SU-DHL-6 (cell line): ENCODE data around the gene ZNF541.

Experiments used
- H2AFZ ChIP-seq: fragments of 200-600 bp; sonication (generic); 2 replicates; pipeline ENCODE4 v1.6.1; 2014; ENCODE audit warnings: low read depth, mild to moderate bottlenecking, moderate library complexity, mixed read lengths, antibody characterized with exemption, low read length; ENCODE audit not compliant: severe bottlenecking
- H3F3A ChIP-seq: fragments of 200-600 bp; shearing (Covaris generic); 2 replicates; pipeline ENCODE4 v1.6.0; 2016; ENCODE audit warnings: antibody characterized with exemption, mild to moderate bottlenecking; ENCODE audit not compliant: insufficient read depth
- H3K27ac ChIP-seq: fragments of 200-600 bp; sonication (generic); 2 replicates; pipeline ENCODE4 v1.5.1; 2016; ENCODE audit warnings: low read depth, mild to moderate bottlenecking, low read length, moderate library complexity, mixed read lengths
- H3K27me3 ChIP-seq: fragments of 200-600 bp; sonication (generic), shearing (Covaris generic); 2 replicates; pipeline ENCODE4 v1.6.0; 2014; ENCODE audit warnings: mild to moderate bottlenecking, low read length
- H3K36me3 ChIP-seq: fragments of 200-600 bp; sonication (generic); 2 replicates; pipeline ENCODE4 v1.6.1; 2014; ENCODE audit warnings: mild to moderate bottlenecking, low read length, mixed read lengths
- H3K4me2 ChIP-seq: fragments of 300-600, 200-600 bp; shearing (Covaris generic), sonication (generic); 2 replicates; pipeline ENCODE4 v1.6.0; 2014; ENCODE audit warnings: low read length, low read depth, mild to moderate bottlenecking; ENCODE audit not compliant: poor library complexity, severe bottlenecking
- H3K4me3 ChIP-seq: fragments of 200-600 bp; sonication (generic); 2 replicates; pipeline ENCODE4 v1.5.1; 2014; ENCODE audit warnings: antibody characterized with exemption, low read length, mild to moderate bottlenecking, mixed read lengths; ENCODE audit not compliant: insufficient read depth, poor library complexity, severe bottlenecking
- H3K79me2 ChIP-seq: fragments of 200-600 bp; sonication (generic); 2 replicates; pipeline ENCODE4 v1.6.1; 2014; ENCODE audit warnings: mild to moderate bottlenecking, low read length, moderate library complexity; ENCODE audit not compliant: insufficient read depth
- H3K9ac ChIP-seq: fragments of 200-600 bp; sonication (generic); 2 replicates; pipeline ENCODE4 v1.7.0; 2014; ENCODE audit warnings: mild to moderate bottlenecking, low read length
- H3K9me2 ChIP-seq: fragments of 200-600 bp; sonication (generic); replicated peaks from 2 replicates; pipeline ENCODE4 v1.6.1; 2014; ENCODE audit warnings: low read length; ENCODE audit not compliant: insufficient read depth
- H3K9me3 ChIP-seq: fragments of 200-600 bp; sonication (generic); 2 replicates; pipeline ENCODE4 v1.6.1; 2014; ENCODE audit warnings: low read length, mixed read lengths; ENCODE audit not compliant: insufficient read depth
- H4K20me1 ChIP-seq: fragments of 200-600 bp; sonication (generic); 2 replicates; pipeline ENCODE4 v1.6.1; 2014; ENCODE audit warnings: low read depth, mild to moderate bottlenecking, antibody characterized with exemption, low read length, moderate library complexity, mixed read lengths
- CTCF ChIP-seq: fragments of 200-600 bp; sonication (generic); IDR thresholded peaks from one replicate; pipeline ENCODE4 v1.5.1; 2017; ENCODE audit warnings: antibody characterized with exemption, mild to moderate bottlenecking, low read length, moderate library complexity; ENCODE audit not compliant: insufficient read depth, poor library complexity, severe bottlenecking
- EZH2phosphoT487 ChIP-seq: fragments of 200-600 bp; sonication (generic), shearing (Covaris generic); conservative IDR thresholded peaks from 2 replicates; pipeline ENCODE4 v1.6.1; 2018; ENCODE audit warnings: mild to moderate bottlenecking, antibody characterized with exemption, low read length, moderate library complexity, mixed read lengths

The ZNF541 gene

GRCh38 chr19:47540748-47541147, 32.2 kb downstream of the ZNF541 start:
- no peak overlapping the region for H3K9ac ChIP-seq
- H3K4me3 ChIP-seq, result no peak overlapping the region
- no peaks in the 10 kb centered on the region for H4K20me1 ChIP-seq
- no peak overlapping the region for H3K4me2 ChIP-seq
- H3K27me3 ChIP-seq, result no peaks in the 10 kb centered on the region
- H3K79me2 ChIP-seq, result no peaks in the 10 kb centered on the region
- H2AFZ ChIP-seq, result no peak overlapping the region
- H3K9me3 ChIP-seq, result no peaks in the 10 kb centered on the region
- TF ChIP-seq CTCF (no peak), EZH2phosphoT487 (no peak)
- H3F3A ChIP-seq, result no peaks in the 10 kb centered on the region
- H3K9me2 ChIP-seq, result no peaks in the 10 kb centered on the region
- H3K27ac ChIP-seq, result no peak overlapping the region
- H3K36me3 ChIP-seq, result no peaks in the 10 kb centered on the region

- H3K36me3 ChIP-seq, result no peaks in the 10 kb centered on the region
- H3K27ac ChIP-seq, result no peak overlapping the region
- H4K20me1 ChIP-seq, result no peaks in the 10 kb centered on the region
- H3K27me3 ChIP-seq, result no peaks in the 10 kb centered on the region
- H3F3A ChIP-seq, result no peaks in the 10 kb centered on the region
- no peak overlapping the region for H3K9ac ChIP-seq
- no peaks in the 10 kb centered on the region for H3K9me2 ChIP-seq
- no peak overlapping the region for H3K4me3 ChIP-seq
- H3K9me3 ChIP-seq, result no peaks in the 10 kb centered on the region
- H2AFZ ChIP-seq, result no peak overlapping the region
- H3K4me2 ChIP-seq, result no peak overlapping the region
- TF ChIP-seq EZH2phosphoT487 (no peak), CTCF (no peak)
- H3K79me2 ChIP-seq, result no peaks in the 10 kb centered on the region
These were observed 33.1 kb downstream of the ZNF541 start for GRCh38 chr19:47539747-47540311.

GRCh38 chr19:47538812-47539211, 34.1 kb downstream of the ZNF541 start:
- no peaks in the 10 kb centered on the region for H3K9me3 ChIP-seq
- no peaks in the 10 kb centered on the region for H3K9me2 ChIP-seq
- no peaks in the 10 kb centered on the region for H4K20me1 ChIP-seq
- H2AFZ ChIP-seq, result no peak overlapping the region
- no peaks in the 10 kb centered on the region for H3F3A ChIP-seq
- H3K27ac ChIP-seq, result no peak overlapping the region
- H3K4me3 ChIP-seq, result no peak overlapping the region
- H3K36me3 ChIP-seq, result no peaks in the 10 kb centered on the region
- H3K4me2 ChIP-seq, result no peak overlapping the region
- H3K9ac ChIP-seq, result no peak overlapping the region
- TF ChIP-seq EZH2phosphoT487 (no peak), CTCF (no peak)
- no peaks in the 10 kb centered on the region for H3K27me3 ChIP-seq
- H3K79me2 ChIP-seq, result no peaks in the 10 kb centered on the region
